ENCODE measurements around the gene C17orf113.

C17orf113 gene

DNA sequence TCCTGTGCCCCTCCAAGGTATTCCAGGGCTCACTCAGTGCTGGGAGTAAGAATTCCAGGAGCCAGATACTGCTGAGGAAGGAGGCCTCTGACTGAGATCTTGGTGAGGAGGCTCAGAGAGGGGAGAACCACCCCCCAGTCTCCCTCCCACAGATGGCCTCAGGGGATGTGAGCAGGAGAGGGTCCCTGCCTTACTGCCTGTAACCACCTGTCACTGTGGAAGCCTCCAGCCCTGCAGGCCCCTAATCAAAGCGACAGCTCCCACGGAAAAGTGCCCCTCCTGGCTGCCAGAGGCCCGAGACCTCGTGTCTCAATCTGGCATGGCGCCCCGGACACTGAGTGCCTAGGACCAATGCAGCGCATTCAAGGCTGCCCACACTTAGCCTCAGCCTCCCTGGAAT, 7.7 kb upstream of the C17orf113 start:
- Histone ChIP-seq H3K4me1 (peaks cover 48% of the 10 kb centered on the region), H3K9ac (no peak overlapping the region), H3K4me2 (no peak overlapping the region), H3K4me3 (no peak overlapping the region), H3K36me3 (no peaks in the 10 kb centered on the region), H3K9me3 (no peaks in the 10 kb centered on the region), H4K20me1 (no peaks in the 10 kb centered on the region), H3K27ac (no peak overlapping the region), H3K27me3 (peaks cover 5% of the 10 kb centered on the region; the same call in 1 of the 2 replicates)
- TF ChIP-seq Cebpa-rat (IDR thresholded peaks at IDR 0.05), result no peak

- no peak for TF ChIP-seq Cebpa-rat (IDR thresholded peaks at IDR 0.05)
- Histone ChIP-seq H3K9ac (no peak overlapping the region), H4K20me1 (no peaks in the 10 kb centered on the region), H3K9me3 (no peaks in the 10 kb centered on the region), H3K36me3 (no peaks in the 10 kb centered on the region), H3K27me3 (peaks cover 17% of the 10 kb centered on the region), H3K4me2 (no peak overlapping the region), H3K4me3 (no peak overlapping the region), H3K4me1 (peaks cover 34% of the 10 kb centered on the region), H3K27ac (no peak overlapping the region)
These were observed 6.2 kb upstream of the C17orf113 start for GRCh38 chr17:42056635-42057034.

- peaks cover 28% of the 10 kb centered on the region for H3K4me1 ChIP-seq
- H4K20me1 ChIP-seq, result no peaks in the 10 kb centered on the region
- H3K4me3 ChIP-seq, result no peak overlapping the region
- H3K27me3 ChIP-seq, result peaks cover 29% of the 10 kb centered on the region
- H3K9ac ChIP-seq, result no peak overlapping the region
- H3K27ac ChIP-seq, result no peak overlapping the region
- H3K9me3 ChIP-seq, result no peaks in the 10 kb centered on the region
- peak overlapping the region; percentile 37 for H3K4me2 ChIP-seq
- no peaks in the 10 kb centered on the region for H3K36me3 ChIP-seq
- no peak for TF ChIP-seq Cebpa-rat (IDR thresholded peaks at IDR 0.05)
These were observed 5.1 kb upstream of the C17orf113 start for GRCh38 chr17:42055496-42055895.

DNA sequence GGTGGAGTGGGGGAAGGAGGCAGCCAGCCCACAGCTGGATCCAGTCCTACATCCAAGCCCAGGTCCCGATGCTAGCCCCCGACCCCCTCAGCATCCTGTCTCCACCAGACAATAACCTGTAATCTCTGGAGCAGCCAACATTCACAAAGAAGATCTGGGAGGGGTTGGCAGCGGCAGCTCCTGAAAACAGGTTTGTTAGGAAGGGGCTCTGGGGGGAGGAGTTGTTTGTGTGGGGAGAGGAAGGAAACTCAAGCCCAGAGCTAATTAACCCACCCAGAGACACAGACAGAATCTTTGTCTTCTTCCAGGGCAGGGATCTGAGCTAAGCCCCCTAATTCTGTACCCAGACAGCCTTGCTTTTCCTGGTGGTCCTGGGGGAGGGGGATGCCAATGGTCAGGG, 4.6 kb upstream of the C17orf113 start:
- peaks cover 33% of the 10 kb centered on the region for H3K27me3 ChIP-seq
- peak overlapping the region; percentile 37; the same call in 1 of the 2 replicates for H3K4me2 ChIP-seq
- H3K27ac ChIP-seq, result no peak overlapping the region
- no peak overlapping the region for H3K4me3 ChIP-seq
- H4K20me1 ChIP-seq, result no peaks in the 10 kb centered on the region
- no peaks in the 10 kb centered on the region for H3K9me3 ChIP-seq
- TF ChIP-seq Cebpa-rat (IDR thresholded peaks at IDR 0.05), result no peak
- no peaks in the 10 kb centered on the region for H3K36me3 ChIP-seq
- no peak overlapping the region for H3K9ac ChIP-seq
- peaks cover 24% of the 10 kb centered on the region for H3K4me1 ChIP-seq

GRCh38 chr17:42053731-42054500, 3.5 kb upstream of the C17orf113 start:
- no peaks in the 10 kb centered on the region for H4K20me1 ChIP-seq
- H3K9ac ChIP-seq, result no peak overlapping the region
- H3K36me3 ChIP-seq, result no peaks in the 10 kb centered on the region
- H3K27me3 ChIP-seq, result peaks cover 45% of the 10 kb centered on the region
- no peak overlapping the region for H3K4me3 ChIP-seq
- no peaks in the 10 kb centered on the region for H3K9me3 ChIP-seq
- no peak overlapping the region for H3K27ac ChIP-seq
- peak overlapping the region; percentile 37 for H3K4me2 ChIP-seq
- H3K4me1 ChIP-seq, result peaks cover 23% of the 10 kb centered on the region
- no peak for TF ChIP-seq Cebpa-rat (IDR thresholded peaks at IDR 0.05)

- H3K9ac ChIP-seq, result no peak overlapping the region
- H3K4me1 ChIP-seq, result peaks cover 23% of the 10 kb centered on the region
These were observed 2.0 kb upstream of the C17orf113 start for GRCh38 chr17:42052346-42052877.

GRCh38 chr17:42051645-42052044, 1.2 kb upstream of the C17orf113 start:
- no peak overlapping the region for H3K4me3 ChIP-seq
- no peaks in the 10 kb centered on the region for H3K9me3 ChIP-seq
- H4K20me1 ChIP-seq, result no peaks in the 10 kb centered on the region
- H3K4me1 ChIP-seq, result peaks cover 23% of the 10 kb centered on the region
- no peak overlapping the region for H3K4me2 ChIP-seq
- H3K27me3 ChIP-seq, result peaks cover 50% of the 10 kb centered on the region
- no peak overlapping the region for H3K9ac ChIP-seq
- H3K36me3 ChIP-seq, result no peaks in the 10 kb centered on the region
- TF ChIP-seq Cebpa-rat (IDR thresholded peaks at IDR 0.05), result no peak
- no peak overlapping the region for H3K27ac ChIP-seq

More at GRCh38 chr17:42052346-42052877, 2.0 kb upstream of the C17orf113 start:
- Histone ChIP-seq H3K4me2 (no peak overlapping the region), H4K20me1 (no peaks in the 10 kb centered on the region), H3K4me3 (no peak overlapping the region), H3K36me3 (no peaks in the 10 kb centered on the region), H3K27ac (no peak overlapping the region), H3K9me3 (no peaks in the 10 kb centered on the region), H3K27me3 (peaks cover 50% of the 10 kb centered on the region)
- TF ChIP-seq Cebpa-rat (IDR thresholded peaks at IDR 0.05), result no peak

DNA sequence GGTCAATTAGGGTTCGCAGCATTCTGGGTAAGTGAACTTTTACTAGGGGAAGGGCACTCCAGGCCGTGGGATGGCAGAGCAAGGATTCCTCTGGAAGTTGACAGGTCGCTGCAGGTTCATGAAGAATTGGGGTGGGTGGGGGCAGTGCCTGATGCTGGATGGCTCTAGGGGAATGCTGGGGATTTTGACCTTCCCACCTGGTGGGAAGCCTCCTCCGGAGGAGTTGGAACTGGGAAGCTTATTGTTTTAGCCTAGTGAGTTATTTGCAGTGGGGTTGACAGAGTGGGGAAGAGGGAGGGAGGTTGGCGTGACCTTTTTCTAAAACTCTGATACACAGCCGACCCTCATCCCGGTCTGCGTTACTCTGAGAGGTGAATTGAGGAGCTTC, 606 bp upstream of the C17orf113 start:
- no peaks in the 10 kb centered on the region for H3K9me3 ChIP-seq
- peaks cover 23% of the 10 kb centered on the region for H3K4me1 ChIP-seq
- peak overlapping the region; percentile 83; the same call in 1 of the 2 replicates for H3K4me2 ChIP-seq
- H3K4me3 ChIP-seq, result 0 out of 2 replicates have a peak overlapping the region, but pooled peaks have one; percentile 68
- H3K27ac ChIP-seq, result no peak overlapping the region
- no peaks in the 10 kb centered on the region for H3K36me3 ChIP-seq
- H3K27me3 ChIP-seq, result peaks cover 50% of the 10 kb centered on the region
- no peak for TF ChIP-seq Cebpa-rat (IDR thresholded peaks at IDR 0.05)
- no peak overlapping the region for H3K9ac ChIP-seq
- no peaks in the 10 kb centered on the region for H4K20me1 ChIP-seq

DNA sequence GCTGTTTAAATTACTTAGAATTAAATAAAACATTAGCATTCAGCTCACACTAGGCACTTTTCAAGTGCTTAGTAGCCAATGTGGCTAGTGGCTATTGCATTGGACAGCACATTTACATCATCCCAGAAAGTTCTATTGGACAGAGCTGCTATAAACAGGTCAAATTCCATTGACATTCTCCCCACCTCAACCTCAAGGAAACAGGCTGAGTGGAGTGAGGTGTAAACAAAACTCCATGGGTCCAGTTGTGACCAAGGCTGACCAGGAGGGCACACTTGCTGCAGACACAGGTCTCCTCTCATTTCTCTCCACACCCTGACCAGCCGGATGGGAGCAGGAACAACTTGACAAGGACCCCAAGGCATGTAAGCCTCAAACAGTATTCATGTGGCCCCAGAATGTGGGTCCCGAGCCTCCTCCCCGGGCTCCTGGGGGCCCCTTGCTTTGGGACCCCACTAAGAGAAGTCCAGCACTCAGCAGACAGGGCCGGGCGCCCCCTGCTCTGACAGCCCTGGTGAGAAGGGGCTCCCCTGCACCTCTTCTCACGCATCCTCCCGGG, 488 bp downstream of the C17orf113 start:
- no peaks in the 10 kb centered on the region for H3K9me3 ChIP-seq
- peak overlapping the region; percentile 83 for H3K4me2 ChIP-seq
- H3K36me3 ChIP-seq, result no peaks in the 10 kb centered on the region
- peaks cover 50% of the 10 kb centered on the region for H3K27me3 ChIP-seq
- H4K20me1 ChIP-seq, result no peaks in the 10 kb centered on the region
- TF ChIP-seq Cebpa-rat (IDR thresholded peaks at IDR 0.05), result no peak
- H3K4me3 ChIP-seq, result peak overlapping the region; percentile 68
- H3K9ac ChIP-seq, result peak overlapping the region; percentile 50
- no peak overlapping the region for H3K27ac ChIP-seq
- H3K4me1 ChIP-seq, result peaks cover 13% of the 10 kb centered on the region; the same call in 1 of the 2 replicates

DNA sequence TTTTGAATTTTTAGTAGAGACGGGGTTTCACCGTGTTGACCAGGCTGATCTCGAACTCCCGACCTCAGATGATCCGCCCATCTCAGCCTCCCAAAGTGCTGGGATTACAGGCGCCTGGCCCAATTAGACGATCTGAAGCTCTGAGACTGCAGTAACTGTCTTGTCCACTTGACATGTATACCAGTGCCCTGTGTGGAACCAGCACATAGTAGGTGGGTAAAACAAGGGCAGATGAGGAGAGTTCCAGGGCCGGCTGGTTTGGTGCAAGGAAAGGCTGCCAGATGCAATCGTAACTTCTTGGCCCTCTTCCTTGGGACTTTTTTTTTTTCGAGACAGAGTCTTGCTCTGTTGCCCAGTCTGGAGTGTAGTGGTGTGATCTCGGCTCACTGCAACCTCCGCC, 3.1 kb downstream of the C17orf113 start:
- Histone ChIP-seq H3K27ac (no peak overlapping the region), H3K36me3 (no peaks in the 10 kb centered on the region), H3K4me2 (no peak overlapping the region), H3K9me3 (no peaks in the 10 kb centered on the region), H3K4me1 (0 out of 2 replicates have a peak, but pooled peaks cover 4% of the 10 kb centered on the region), H4K20me1 (no peaks in the 10 kb centered on the region), H3K4me3 (no peak overlapping the region), H3K27me3 (peaks cover 39% of the 10 kb centered on the region), H3K9ac (no peak overlapping the region)
- no peak for TF ChIP-seq Cebpa-rat (IDR thresholded peaks at IDR 0.05)

All from BLaER1 (cell line).